Endodermal cell (in vitro differentiated cells): ENCODE data around the gene SORL1. TPM values are rescaled to one million over a fixed set of nuclear protein-coding genes. Genes with fewer than 3 reads are reported as not detected.

Source experiments
- DNase-seq: peaks from one replicate; pipeline ENCODE4 v3.0.0-alpha.2; 2017
- H3K27ac ChIP-seq: 2 replicates; pipeline ENCODE4 v1.5.1; 2013; ENCODE audit warnings: mild to moderate bottlenecking, low read depth, low read length, moderate library complexity
- H3K27me3 ChIP-seq: 2 replicates; pipeline ENCODE4 v1.6.1; 2013; ENCODE audit warnings: mild to moderate bottlenecking, low read length, moderate library complexity; ENCODE audit not compliant: insufficient read depth, control insufficient read depth, poor library complexity, severe bottlenecking
- H3K36me3 ChIP-seq: 2 replicates; pipeline ENCODE4 v1.7.0; 2013; ENCODE audit warnings: mild to moderate bottlenecking, low read length, moderate library complexity; ENCODE audit not compliant: control insufficient read depth, insufficient read depth
- H3K4me1 ChIP-seq: one replicate; pipeline ENCODE4 v1.7.0; 2013; ENCODE audit warnings: low read length; ENCODE audit not compliant: control insufficient read depth, insufficient read depth
- H3K4me3 ChIP-seq: 2 replicates; pipeline ENCODE4 v1.5.1; 2013; ENCODE audit warnings: mild to moderate bottlenecking, low read length, moderate library complexity
- H3K9ac ChIP-seq: 2 replicates; pipeline ENCODE4 v1.6.1; 2013; ENCODE audit warnings: mild to moderate bottlenecking, low read length, moderate library complexity; ENCODE audit not compliant: poor library complexity, severe bottlenecking; ENCODE audit errors: extremely low read depth
- H3K9me3 ChIP-seq: 2 replicates; pipeline ENCODE4 v1.6.1; 2013; ENCODE audit warnings: mild to moderate bottlenecking, low read length, moderate library complexity; ENCODE audit not compliant: control insufficient read depth
- H3K27ac Mint-ChIP-seq: 2 replicates; pipeline ENCODE4 v1.8.0; 2020; ENCODE audit warnings: mixed read lengths
- H3K27me3 Mint-ChIP-seq: 2 replicates; pipeline ENCODE4 v1.8.0; 2021; ENCODE audit warnings: mild to moderate bottlenecking, mixed read lengths; ENCODE audit not compliant: insufficient read depth
- H3K36me3 Mint-ChIP-seq: 2 replicates; pipeline ENCODE4 v1.8.0; 2020; ENCODE audit warnings: low read depth, mixed read lengths
- H3K4me1 Mint-ChIP-seq: 2 replicates; pipeline ENCODE4 v1.8.0; 2020; ENCODE audit warnings: mixed read lengths
- H3K4me3 Mint-ChIP-seq: 2 replicates; pipeline ENCODE4 v1.8.0; 2020; ENCODE audit warnings: mild to moderate bottlenecking, moderate library complexity, mixed read lengths
- H3K9me3 Mint-ChIP-seq: 2 replicates; pipeline ENCODE4 v1.8.0; 2020; ENCODE audit warnings: mild to moderate bottlenecking, mixed read lengths
- WGBS, 2 experiments: methylation state at CpG; one replicate each; pipeline versions ENCODE4 v1.1.5 to v1.1.7; 2013; ENCODE audit warnings: missing lambda C conversion rate in 2 of 2, mixed read lengths in 1 of 2; ENCODE audit not compliant: insufficient coverage in 1 of 2, insufficient read length in 1 of 2; 5-methylcytosine and 5-hydroxymethylcytosine counted together
- total RNA-seq, 2 donors: library from RNA; stranded (reverse); fragmentation: NEBNext Ultra II Directional in 1 of 2; extraction: Animal tissue kit (Norgen Biotek cat#: 25700) in 1 of 2; gene quantifications; 2 replicates in 1 of 2; 3 replicates in 1 of 2; pipeline ENCODE4 v1.2.1, GENCODE V29; 2021
- TF ChIP-seq, protein P1 (sequence below): fragments of 200-600 bp; sonication (generic); conservative IDR thresholded peaks from 2 replicates; pipeline ENCODE4 v1.5.0; 2021; ENCODE audit warnings: antibody characterized with exemption, mild to moderate bottlenecking

Gene SORL1
- total RNA-seq, 2 donors from 2014 or later: 56.4 to 57.5 TPM

DNA sequence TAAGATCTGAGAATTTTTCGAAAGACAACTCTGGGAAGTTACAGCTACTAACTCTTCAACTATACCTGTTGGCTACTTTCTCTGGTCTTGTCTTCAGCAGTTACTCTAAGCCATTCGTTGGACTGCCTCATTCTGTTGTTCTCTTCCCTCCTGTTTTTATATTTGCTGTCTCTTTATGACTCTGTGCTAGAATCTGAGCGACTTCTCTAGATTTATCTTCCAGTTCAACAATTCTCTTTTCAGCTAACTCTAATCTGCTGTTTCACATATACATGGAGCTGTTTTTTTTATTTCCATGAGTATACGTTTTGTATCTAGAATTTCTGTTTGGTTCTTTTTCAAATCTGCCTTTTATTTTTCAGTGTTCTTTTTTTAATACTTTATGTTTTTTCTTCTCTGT, 128.0 kb downstream of the SORL1 start:
- Mint-ChIP-seq H3K27ac (no peak overlapping the region), H3K9me3 (peaks cover 20% of the 10 kb centered on the region), H3K36me3 (peaks cover 73% of the 10 kb centered on the region), H3K4me1 (peaks cover 4% of the 10 kb centered on the region), H3K27me3 (no peaks in the 10 kb centered on the region), H3K4me3 (no peak overlapping the region)
- DNase-seq: no peak
- H3K4me1 ChIP-seq: no peaks in the 10 kb centered on the region
- 86 to 92% methylated on average over 3 of the region's 4 CpGs for WGBS, 2 experiments
- no peak overlapping the region for H3K27ac ChIP-seq
- H3K9ac ChIP-seq: no peak overlapping the region
- peaks cover 26% of the 10 kb centered on the region for H3K9me3 ChIP-seq
- H3K4me3 ChIP-seq: peak overlapping the region; percentile 13
- peaks cover 48% of the 10 kb centered on the region for H3K36me3 ChIP-seq
- H3K27me3 ChIP-seq: no peaks in the 10 kb centered on the region
- TF ChIP-seq, protein P1, sequence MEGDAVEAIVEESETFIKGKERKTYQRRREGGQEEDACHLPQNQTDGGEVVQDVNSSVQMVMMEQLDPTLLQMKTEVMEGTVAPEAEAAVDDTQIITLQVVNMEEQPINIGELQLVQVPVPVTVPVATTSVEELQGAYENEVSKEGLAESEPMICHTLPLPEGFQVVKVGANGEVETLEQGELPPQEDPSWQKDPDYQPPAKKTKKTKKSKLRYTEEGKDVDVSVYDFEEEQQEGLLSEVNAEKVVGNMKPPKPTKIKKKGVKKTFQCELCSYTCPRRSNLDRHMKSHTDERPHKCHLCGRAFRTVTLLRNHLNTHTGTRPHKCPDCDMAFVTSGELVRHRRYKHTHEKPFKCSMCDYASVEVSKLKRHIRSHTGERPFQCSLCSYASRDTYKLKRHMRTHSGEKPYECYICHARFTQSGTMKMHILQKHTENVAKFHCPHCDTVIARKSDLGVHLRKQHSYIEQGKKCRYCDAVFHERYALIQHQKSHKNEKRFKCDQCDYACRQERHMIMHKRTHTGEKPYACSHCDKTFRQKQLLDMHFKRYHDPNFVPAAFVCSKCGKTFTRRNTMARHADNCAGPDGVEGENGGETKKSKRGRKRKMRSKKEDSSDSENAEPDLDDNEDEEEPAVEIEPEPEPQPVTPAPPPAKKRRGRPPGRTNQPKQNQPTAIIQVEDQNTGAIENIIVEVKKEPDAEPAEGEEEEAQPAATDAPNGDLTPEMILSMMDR: no peak

- Mint-ChIP-seq H3K4me3 (no peak overlapping the region), H3K36me3 (peaks cover 68% of the 10 kb centered on the region), H3K27me3 (no peaks in the 10 kb centered on the region), H3K9me3 (peaks cover 20% of the 10 kb centered on the region), H3K27ac (no peak overlapping the region), H3K4me1 (no peaks in the 10 kb centered on the region)
- Histone ChIP-seq H3K9ac (no peak overlapping the region), H3K4me3 (no peak overlapping the region), H3K27me3 (no peaks in the 10 kb centered on the region), H3K27ac (no peak overlapping the region), H3K9me3 (peaks cover 26% of the 10 kb centered on the region), H3K36me3 (peaks cover 46% of the 10 kb centered on the region), H3K4me1 (no peaks in the 10 kb centered on the region)
- no peak for DNase-seq
- TF ChIP-seq, protein P1: no peak
- WGBS, 2 experiments: 99 to 100% methylated on average over 3 to 4 of the region's 4 CpGs
These were observed 129.5 kb downstream of the SORL1 start for GRCh38 chr11:121581607-121582006.

- Histone ChIP-seq H3K36me3 (peaks cover 42% of the 10 kb centered on the region), H3K27ac (no peak overlapping the region), H3K4me3 (no peak overlapping the region), H3K9ac (no peak overlapping the region), H3K4me1 (no peaks in the 10 kb centered on the region), H3K27me3 (no peaks in the 10 kb centered on the region), H3K9me3 (peaks cover 26% of the 10 kb centered on the region)
- no peaks in the 10 kb centered on the region for H3K27me3 Mint-ChIP-seq
- H3K36me3 Mint-ChIP-seq: peaks cover 65% of the 10 kb centered on the region
- no peaks in the 10 kb centered on the region for H3K4me1 Mint-ChIP-seq
- TF ChIP-seq, protein P1: no peak
- no peak overlapping the region for H3K4me3 Mint-ChIP-seq
- WGBS, 2 experiments: 90 to 98% methylated on average over 2 to 4 of the region's 4 CpGs
- no peak overlapping the region for H3K27ac Mint-ChIP-seq
- H3K9me3 Mint-ChIP-seq: peaks cover 20% of the 10 kb centered on the region
- no peak for DNase-seq
These were observed 130.2 kb downstream of the SORL1 start for GRCh38 chr11:121582296-121582695.
